ENCODE results near the gene FOXK1.
A peak's percentile ranks its signal among the peaks of the same experiment; 100 is the strongest.
"Not testable (repeated sequence)": the region's sequence is repeated elsewhere in the genome, so short reads cannot be mapped to it uniquely, and the experiment has no call there.

FOXK1 gene

DNA sequence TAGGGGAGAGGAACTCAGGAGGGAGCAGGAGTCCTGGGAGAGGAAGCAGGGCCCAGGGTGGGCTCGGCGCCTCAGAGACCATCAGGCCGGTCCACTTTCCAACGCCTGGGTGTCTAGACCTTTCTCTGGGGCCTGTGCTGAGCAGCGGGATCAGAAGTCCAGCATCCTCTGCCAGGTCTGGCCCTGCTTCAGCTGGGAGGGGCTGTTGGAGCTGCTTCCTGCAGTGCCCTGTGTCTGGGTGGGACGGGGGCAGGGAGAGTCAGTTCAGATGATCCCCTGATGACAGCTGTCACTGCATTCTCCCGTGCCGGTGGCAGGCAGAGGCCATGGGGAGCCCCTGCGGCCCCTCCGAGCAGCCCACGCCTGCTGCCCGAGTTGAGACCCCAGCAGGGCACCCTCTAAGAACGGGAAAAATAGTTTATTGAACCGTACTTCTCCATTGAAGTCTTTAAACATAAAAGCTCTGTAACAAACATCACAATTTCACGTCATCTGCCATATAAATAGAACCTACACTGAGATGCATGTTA, 116.7 kb downstream of the FOXK1 start:
- POLR2A ChIA-PET: interaction anchor here (0.9 to 1.1 kb wide), 2 partner anchors 23 to 84 kb away, joined by 3 read pairs; partner anchors contain the start of gene AP5Z1
- DNase-seq (ENCODE audit: extremely low spot score): no peak
- CTCF ChIA-PET: interaction anchor here (0.5 to 2.2 kb wide), 7 partner anchors 57 to 288 kb away, joined by 3 to 13 read pairs (median 4); no protein-coding TSS in a partner anchor

DNA sequence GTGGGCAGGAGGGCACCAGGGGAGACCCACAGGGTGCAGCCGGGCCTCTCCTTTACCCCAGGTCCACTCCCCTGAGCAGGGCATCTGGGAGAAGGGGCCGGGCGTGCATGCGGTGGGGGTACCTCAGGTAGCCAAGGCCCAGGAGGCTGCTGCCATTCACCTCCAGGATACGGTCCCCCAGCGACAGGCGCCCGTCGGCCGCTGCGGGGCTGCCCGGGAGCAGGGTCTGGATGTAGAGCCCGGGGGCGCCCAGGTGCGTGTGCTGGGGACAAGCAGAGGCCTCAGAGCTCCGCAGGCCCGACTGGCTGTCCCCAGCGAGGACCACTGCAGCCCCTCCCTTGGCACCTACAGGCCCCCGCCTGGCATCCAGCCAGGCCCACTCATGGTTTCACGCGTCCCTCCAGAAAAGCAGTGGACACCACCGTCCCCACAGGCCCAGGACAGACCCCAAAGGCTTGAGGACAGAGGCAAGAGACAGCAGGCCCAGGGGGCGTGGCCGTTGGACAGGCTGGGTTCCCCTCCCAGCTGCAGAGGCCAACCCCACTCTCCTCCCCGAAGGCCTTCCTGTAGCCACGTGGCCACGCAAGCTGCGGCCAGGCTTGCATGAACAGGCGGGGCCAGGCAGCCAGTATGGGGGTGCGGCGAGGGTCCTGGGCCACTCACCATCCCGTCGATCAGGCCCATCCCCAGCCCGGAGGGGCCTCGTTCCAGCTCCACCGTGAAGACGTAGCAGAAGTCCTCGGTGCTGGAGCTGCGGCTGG, 117.6 kb downstream of the FOXK1 start:
- DNase-seq (ENCODE audit: extremely low spot score): no peak
- CTCF ChIA-PET: interaction anchor here (2.2 kb wide), 1 partner anchor 83 kb away, joined by 6 read pairs; no protein-coding TSS in a partner anchor

More for the DNA sequence above, 116.7 kb downstream of the FOXK1 start:
- no peak for TF ChIP-seq FOXM1 (IDR thresholded peaks at IDR 0.05; ENCODE audit: borderline replicate concordance)
- TF ChIP-seq ELF4 (IDR thresholded peaks at IDR 0.05): no peak
- TF ChIP-seq, protein P1, sequence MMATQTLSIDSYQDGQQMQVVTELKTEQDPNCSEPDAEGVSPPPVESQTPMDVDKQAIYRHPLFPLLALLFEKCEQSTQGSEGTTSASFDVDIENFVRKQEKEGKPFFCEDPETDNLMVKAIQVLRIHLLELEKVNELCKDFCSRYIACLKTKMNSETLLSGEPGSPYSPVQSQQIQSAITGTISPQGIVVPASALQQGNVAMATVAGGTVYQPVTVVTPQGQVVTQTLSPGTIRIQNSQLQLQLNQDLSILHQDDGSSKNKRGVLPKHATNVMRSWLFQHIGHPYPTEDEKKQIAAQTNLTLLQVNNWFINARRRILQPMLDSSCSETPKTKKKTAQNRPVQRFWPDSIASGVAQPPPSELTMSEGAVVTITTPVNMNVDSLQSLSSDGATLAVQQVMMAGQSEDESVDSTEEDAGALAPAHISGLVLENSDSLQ (IDR thresholded peaks at IDR 0.05): no peak
- no peak for TF ChIP-seq SUZ12 (IDR thresholded peaks at IDR 0.05)
- TF ChIP-seq ZNF384 (IDR thresholded peaks at IDR 0.05): no peak
- TF ChIP-seq FOXK2 (IDR thresholded peaks at IDR 0.05): no peak
- no peak for TF ChIP-seq LEF1 (IDR thresholded peaks at IDR 0.05; ENCODE audit: borderline replicate concordance)
- no peak for TF ChIP-seq HDGF (IDR thresholded peaks at IDR 0.05; ENCODE audit: borderline replicate concordance)
- TF ChIP-seq ARNT (IDR thresholded peaks at IDR 0.05): no peak
- TF ChIP-seq BHLHE40 (IDR thresholded peaks at IDR 0.05; ENCODE audit: borderline replicate concordance): no peak
- no peak for TF ChIP-seq L3MBTL2 (conservative IDR thresholded peaks at IDR 0.05)
- TF ChIP-seq TARDBP (IDR thresholded peaks at IDR 0.05): no peak

DNA sequence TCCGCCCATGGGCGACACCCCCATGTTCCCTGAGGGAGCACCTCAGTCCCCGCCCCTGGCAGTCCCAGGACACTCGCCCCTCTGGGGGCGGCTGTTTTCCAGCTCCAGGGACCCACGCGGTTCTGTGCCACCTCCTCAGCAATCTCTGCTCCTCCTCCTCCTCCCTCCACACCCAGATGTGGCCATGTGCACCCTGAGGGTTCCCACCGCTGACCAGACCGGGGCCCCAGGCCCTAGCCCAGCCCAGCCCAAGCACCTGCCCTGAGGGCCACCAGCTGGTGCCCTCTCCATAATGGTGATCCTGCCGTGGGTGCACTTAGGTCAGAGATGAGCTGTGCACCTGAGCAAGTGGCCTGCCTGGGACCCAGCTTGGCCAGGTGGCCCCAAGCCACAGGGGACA, 118.4 kb downstream of the FOXK1 start:
- ChIA-PET CTCF (no interaction called here), POLR2A (no interaction called here)
- TF ChIP-seq TARDBP (IDR thresholded peaks at IDR 0.05): no peak
- no peak for TF ChIP-seq ARNT (IDR thresholded peaks at IDR 0.05)
- TF ChIP-seq, protein P1 (IDR thresholded peaks at IDR 0.05): no peak
- no peak for TF ChIP-seq BHLHE40 (IDR thresholded peaks at IDR 0.05; ENCODE audit: borderline replicate concordance)
- no peak for TF ChIP-seq ELF4 (IDR thresholded peaks at IDR 0.05)
- TF ChIP-seq SP1 (IDR thresholded peaks at IDR 0.05): no peak
- no peak for TF ChIP-seq HDGF (IDR thresholded peaks at IDR 0.05; ENCODE audit: borderline replicate concordance)
- no peak for TF ChIP-seq ZNF384 (IDR thresholded peaks at IDR 0.05)
- no peak for TF ChIP-seq SUZ12 (IDR thresholded peaks at IDR 0.05)
- no peak for TF ChIP-seq CTBP1 (IDR thresholded peaks at IDR 0.05; ENCODE audit: borderline replicate concordance)
- no peak for TF ChIP-seq FOXK2 (IDR thresholded peaks at IDR 0.05)
- no peak for TF ChIP-seq FOXM1 (IDR thresholded peaks at IDR 0.05; ENCODE audit: borderline replicate concordance)
- no peak for TF ChIP-seq L3MBTL2 (conservative IDR thresholded peaks at IDR 0.05)
- TF ChIP-seq LEF1 (IDR thresholded peaks at IDR 0.05; ENCODE audit: borderline replicate concordance): no peak
- TF ChIP-seq NFRKB (IDR thresholded peaks at IDR 0.05): no peak
- no peak for TF ChIP-seq FOXA1 (IDR thresholded peaks at IDR 0.05)
- DNase-seq (ENCODE audit: extremely low spot score): no peak

More for the DNA sequence above, 117.6 kb downstream of the FOXK1 start:
- POLR2A ChIA-PET: no interaction called here
- TF ChIP-seq ZNF384 (IDR thresholded peaks at IDR 0.05) (no peak), BHLHE40 (IDR thresholded peaks at IDR 0.05; ENCODE audit: borderline replicate concordance) (no peak), NFRKB (IDR thresholded peaks at IDR 0.05) (no peak), SUZ12 (IDR thresholded peaks at IDR 0.05) (no peak), ARNT (IDR thresholded peaks at IDR 0.05) (no peak), FOXM1 (IDR thresholded peaks at IDR 0.05; ENCODE audit: borderline replicate concordance) (no peak), SP1 (IDR thresholded peaks at IDR 0.05) (no peak), HDGF (IDR thresholded peaks at IDR 0.05; ENCODE audit: borderline replicate concordance) (no peak), LEF1 (IDR thresholded peaks at IDR 0.05; ENCODE audit: borderline replicate concordance) (no peak), TARDBP (IDR thresholded peaks at IDR 0.05) (no peak), FOXA1 (IDR thresholded peaks at IDR 0.05) (no peak), CTBP1 (IDR thresholded peaks at IDR 0.05; ENCODE audit: borderline replicate concordance) (no peak), L3MBTL2 (conservative IDR thresholded peaks at IDR 0.05) (no peak), ELF4 (IDR thresholded peaks at IDR 0.05) (no peak), FOXK2 (IDR thresholded peaks at IDR 0.05) (no peak)
- TF ChIP-seq, protein P1 (IDR thresholded peaks at IDR 0.05): no peak

DNA sequence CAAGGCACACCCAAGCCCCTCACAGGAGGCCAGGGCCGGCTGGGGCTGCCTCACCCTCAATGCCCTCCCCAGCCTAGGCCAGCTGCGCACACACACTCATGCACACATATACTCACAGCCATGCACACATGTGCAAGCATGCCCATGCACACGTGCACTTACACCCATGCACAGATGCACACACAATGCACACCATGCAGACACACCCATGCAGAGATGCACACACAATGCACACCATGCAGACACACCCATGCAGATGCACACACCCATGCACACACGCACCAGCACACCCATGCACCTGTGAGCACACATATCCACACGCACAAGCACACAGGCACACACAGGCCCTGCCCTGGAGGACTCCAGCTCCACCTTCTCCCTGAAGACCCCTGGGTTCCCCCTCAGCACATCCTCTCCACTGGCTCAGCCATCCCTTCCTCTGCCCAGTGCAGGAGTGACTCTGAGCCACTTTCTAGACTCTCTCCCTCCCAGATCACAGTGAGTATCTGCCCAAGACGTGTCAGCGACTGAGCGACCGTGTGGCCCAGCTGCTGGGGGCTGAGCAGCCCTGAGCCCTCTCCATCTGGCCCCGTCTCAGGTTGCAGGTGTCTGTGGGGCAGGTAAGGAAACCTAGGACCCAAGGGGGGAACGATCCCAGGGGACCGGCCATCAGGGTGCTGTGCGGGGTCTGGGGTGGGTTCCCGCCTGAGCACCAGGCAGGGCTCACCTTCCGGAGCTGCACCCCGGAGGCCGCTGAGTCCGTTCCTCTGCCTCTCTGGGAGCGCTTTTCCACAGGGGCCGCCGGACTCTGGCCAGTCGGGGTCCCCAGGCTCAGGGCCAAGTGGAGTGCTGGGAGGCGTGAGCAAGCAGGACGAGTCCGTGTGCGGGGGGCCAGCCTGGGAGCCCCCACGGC, 119.1 kb downstream of the FOXK1 start:
- ChIA-PET POLR2A (no interaction called here), CTCF (no interaction called here)
- no peak for TF ChIP-seq LEF1 (IDR thresholded peaks at IDR 0.05; ENCODE audit: borderline replicate concordance)
- no peak for TF ChIP-seq FOXA1 (IDR thresholded peaks at IDR 0.05)
- TF ChIP-seq L3MBTL2 (conservative IDR thresholded peaks at IDR 0.05): no peak
- TF ChIP-seq ELF4 (IDR thresholded peaks at IDR 0.05): no peak
- no peak for TF ChIP-seq SUZ12 (IDR thresholded peaks at IDR 0.05)
- TF ChIP-seq NFRKB (IDR thresholded peaks at IDR 0.05): no peak
- TF ChIP-seq TARDBP (IDR thresholded peaks at IDR 0.05): 0 out of 2 replicates have a peak, but pooled peaks have one; percentile 28
- no peak for DNase-seq (ENCODE audit: extremely low spot score)

DNA sequence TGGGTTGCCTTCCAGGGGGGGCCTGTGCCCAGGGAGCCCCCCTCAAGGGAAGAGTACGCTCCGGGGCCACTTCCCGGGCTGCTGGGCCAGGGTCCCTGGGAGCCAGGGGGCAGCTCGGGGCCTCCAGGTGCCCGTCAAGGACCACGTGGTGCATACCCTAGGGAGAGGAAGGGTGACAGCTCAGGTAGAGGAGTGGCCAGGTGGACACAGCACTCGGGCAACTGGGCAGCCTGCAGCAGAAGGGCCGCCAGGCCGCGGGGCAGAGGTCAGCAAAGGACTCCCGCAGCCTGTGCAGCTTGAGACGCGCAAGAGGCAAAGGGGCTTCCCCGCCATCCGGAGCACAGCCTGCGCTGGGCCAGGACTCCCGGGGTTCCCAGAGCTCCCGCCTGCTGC, 119.7 kb downstream of the FOXK1 start:
- no peak for DNase-seq (ENCODE audit: extremely low spot score)
- POLR2A ChIA-PET: no interaction called here
- CTCF ChIA-PET: no interaction called here
- no peak for TF ChIP-seq FOXK2 (IDR thresholded peaks at IDR 0.05)

DNA sequence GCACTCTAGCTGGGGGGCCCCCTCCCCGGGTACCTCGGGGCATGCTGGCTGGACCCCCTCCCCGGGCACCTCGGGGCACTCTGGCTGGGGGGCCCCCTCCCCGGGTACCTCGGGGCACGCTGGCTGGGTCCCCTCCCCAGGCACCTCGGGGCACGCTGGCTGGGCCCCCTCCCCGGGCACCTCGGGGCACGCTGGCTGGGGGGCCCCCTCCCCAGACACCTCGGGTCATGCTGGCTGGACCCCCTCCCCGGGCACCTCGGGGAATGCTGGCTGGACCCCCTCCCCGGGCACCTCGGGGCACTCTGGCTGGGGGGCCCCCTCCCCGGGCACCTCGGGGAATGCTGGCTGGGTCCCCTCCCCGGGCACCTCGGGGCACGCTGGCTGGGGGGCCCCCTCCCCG, 120.5 kb downstream of the FOXK1 start:
- DNase-seq (ENCODE audit: extremely low spot score); POLR2A ChIA-PET; CTCF ChIA-PET: not testable (repeated sequence)

Measured in HEK293T (cell line).